B cell (primary cell): ENCODE measurements around the gene SHISA8. TPM values are rescaled to one million over a fixed set of nuclear protein-coding genes. Genes with fewer than 3 reads are reported as not detected.

Experiments used
- ATAC-seq: fragments of 200-7000 bp; cut with Tn5 transposase; one replicate; pipeline ENCODE4 v1.10.0; 2021; ENCODE audit warnings: low read depth, mild to moderate bottlenecking, moderate number of reproducible peaks, moderate library complexity
- CTCF ChIA-PET: fragments of 350-600 bp; sonication (Branson Sonifier 250); formaldehyde crosslinking; loops from one replicate; lab custom pipeline; 2021; ENCODE audit warnings: antibody characterized with exemption, inconsistent platforms; lab: Charles Lee
- POLR2A ChIA-PET: fragments of 350-600 bp; sonication (Branson Sonifier 250); formaldehyde crosslinking; loops from one replicate; lab custom pipeline; 2021; ENCODE audit warnings: antibody characterized with exemption; lab: Charles Lee
- DNase-seq: peaks from one replicate; pipeline ENCODE4 v3.0.0; 2013
- H2AFZ ChIP-seq: 2 replicates; pipeline ENCODE4 v1.6.1; 2012; ENCODE audit warnings: mild to moderate bottlenecking, low read depth, low read length; ENCODE audit not compliant: insufficient read depth, poor library complexity, severe bottlenecking
- H3K27ac ChIP-seq, 2 donors: 1 replicate in 1 of 2; 2 replicates in 1 of 2; pipeline ENCODE4 v1.5.1; 2012 to 2013; ENCODE audit warnings: low read length in 2 of 2, mild to moderate bottlenecking in 2 of 2, moderate library complexity in 1 of 2
- H3K27me3 ChIP-seq, 4 experiments: fragments of 200-600 bp in 1 of 4; sonication (generic) in 1 of 4; replicated peaks in 1 of 4; 1 replicate in 2 of 4; 2 replicates in 2 of 4; pipeline versions ENCODE4 v1.6.1 to v1.7.0; 2013 to 2016; ENCODE audit warnings: low read length in 3 of 4, mild to moderate bottlenecking in 2 of 4, mixed read lengths in 1 of 4, moderate library complexity in 1 of 4; ENCODE audit not compliant: insufficient read depth in 4 of 4, control insufficient read depth in 3 of 4; ENCODE audit errors: control extremely low read depth in 1 of 4
- H3K36me3 ChIP-seq, 2 experiments: replicated peaks in 1 of 2; 1 replicate in 1 of 2; 2 replicates in 1 of 2; pipeline versions ENCODE4 v1.6.1 to v1.7.1; 2013; ENCODE audit warnings: low read length in 1 of 2; ENCODE audit not compliant: insufficient read depth in 2 of 2, control insufficient read depth in 1 of 2; ENCODE audit errors: control extremely low read depth in 1 of 2, extremely low read depth in 1 of 2
- H3K4me1 ChIP-seq, 2 donors: fragments of 200-600 bp in 1 of 2; sonication (generic) in 1 of 2; 1 replicate in 1 of 2; 2 replicates in 1 of 2; pipeline versions ENCODE4 v1.5.1 to v1.6.1; 2013 to 2017; ENCODE audit warnings: low read length in 2 of 2; ENCODE audit not compliant: control insufficient read depth in 2 of 2, insufficient read depth in 2 of 2
- H3K4me2 ChIP-seq: replicated peaks from 2 replicates; pipeline ENCODE3; 2012; ENCODE audit warnings: mild to moderate bottlenecking, low read depth, low read length; ENCODE audit not compliant: poor library complexity, severe bottlenecking
- H3K4me3 ChIP-seq, 5 experiments: fragments of 200-600 bp in 1 of 5; sonication (generic) in 1 of 5; 1 replicate in 3 of 5; 2 replicates in 2 of 5; pipeline versions ENCODE4 v1.5.1 to v1.7.0; 2011 to 2016; ENCODE audit warnings: low read length in 4 of 5, mild to moderate bottlenecking in 4 of 5, low read depth in 2 of 5, control low read depth in 1 of 5, moderate library complexity in 1 of 5; ENCODE audit not compliant: insufficient read depth in 1 of 5; ENCODE audit errors: control extremely low read depth in 1 of 5, extremely low read depth in 1 of 5
- H3K79me2 ChIP-seq: fragments of 200-600 bp; sonication (generic); one replicate; pipeline ENCODE4 v1.6.0; 2016; ENCODE audit warnings: low read length; ENCODE audit not compliant: control insufficient read depth, insufficient read depth
- H3K9ac ChIP-seq: fragments of 200-600 bp; sonication (generic); 2 replicates; pipeline ENCODE4 v1.6.1; 2017; ENCODE audit warnings: mild to moderate bottlenecking, low read length, moderate library complexity
- H3K9me3 ChIP-seq, 3 donors: one replicate each; pipeline versions ENCODE4 v1.6.1 to v1.7.1; 2013; ENCODE audit warnings: low read length in 2 of 3; ENCODE audit not compliant: control insufficient read depth in 2 of 3, insufficient read depth in 1 of 3; ENCODE audit errors: control extremely low read depth in 1 of 3
- H4K20me1 ChIP-seq: 2 replicates; pipeline ENCODE4 v1.6.0; 2012; ENCODE audit warnings: mild to moderate bottlenecking, low read length; ENCODE audit not compliant: insufficient read depth, control insufficient read depth, poor library complexity, severe bottlenecking
- H3K27ac Mint-ChIP-seq: one replicate; pipeline ENCODE4 v1.8.0; 2021; ENCODE audit warnings: mixed read lengths
- H3K27me3 Mint-ChIP-seq: one replicate; pipeline ENCODE4 v1.8.0; 2021; ENCODE audit warnings: mixed read lengths
- H3K4me1 Mint-ChIP-seq: one replicate; pipeline ENCODE4 v1.8.0; 2021; ENCODE audit warnings: mixed read lengths
- H3K4me3 Mint-ChIP-seq: one replicate; pipeline ENCODE4 v1.8.0; 2021; ENCODE audit warnings: mixed read lengths
- H3K9me3 Mint-ChIP-seq: one replicate; pipeline ENCODE4 v1.8.0; 2022; ENCODE audit warnings: mixed read lengths; ENCODE audit not compliant: insufficient read depth
- EZH2 ChIP-seq: IDR thresholded peaks from 2 replicates; pipeline ENCODE4 v1.6.1; 2012; ENCODE audit warnings: borderline replicate concordance, low read depth, mild to moderate bottlenecking, moderate library complexity, low read length; ENCODE audit not compliant: insufficient read depth, poor library complexity, severe bottlenecking
- WGBS: methylation state at CpG from one replicate; pipeline ENCODE4 v1.1.5; 2013; ENCODE audit warnings: missing lambda C conversion rate; ENCODE audit not compliant: insufficient coverage; 5-methylcytosine and 5-hydroxymethylcytosine counted together
- intact Hi-C: fragments of 100-400 bp; cut with micrococcal nuclease; formaldehyde crosslinking; loops from one replicate; pipeline ENCODE4 v1.10.0; 2022
- polyA plus RNA-seq: library from polyadenylated mRNA; depleted of rRNA; stranded (reverse); fragments of >200 nt; gene quantifications from 2 replicates; pipeline ENCODE4 v1.2.3, GENCODE V29; 2012
- total RNA-seq, 2 donors: library from RNA; stranded (reverse); fragments of 120-200 nt in 1 of 2; gene quantifications; 1 replicate in 1 of 2; 2 replicates in 1 of 2; pipeline versions ENCODE4 v1.2.3 to v1.2.4, GENCODE V29; 2013 to 2022
- TF ChIP-seq, protein P1 (sequence below): fragments of 200-600 bp; IDR thresholded peaks from one replicate; pipeline ENCODE4 v1.8.0; 2022; ENCODE audit warnings: antibody characterized with exemption, mild to moderate bottlenecking

The SHISA8 gene
- total and polyA plus RNA-seq, 2 donors (not counting 1 experiment from before 2014, with no cell fraction given): 22.4 to 46.5 TPM

DNA sequence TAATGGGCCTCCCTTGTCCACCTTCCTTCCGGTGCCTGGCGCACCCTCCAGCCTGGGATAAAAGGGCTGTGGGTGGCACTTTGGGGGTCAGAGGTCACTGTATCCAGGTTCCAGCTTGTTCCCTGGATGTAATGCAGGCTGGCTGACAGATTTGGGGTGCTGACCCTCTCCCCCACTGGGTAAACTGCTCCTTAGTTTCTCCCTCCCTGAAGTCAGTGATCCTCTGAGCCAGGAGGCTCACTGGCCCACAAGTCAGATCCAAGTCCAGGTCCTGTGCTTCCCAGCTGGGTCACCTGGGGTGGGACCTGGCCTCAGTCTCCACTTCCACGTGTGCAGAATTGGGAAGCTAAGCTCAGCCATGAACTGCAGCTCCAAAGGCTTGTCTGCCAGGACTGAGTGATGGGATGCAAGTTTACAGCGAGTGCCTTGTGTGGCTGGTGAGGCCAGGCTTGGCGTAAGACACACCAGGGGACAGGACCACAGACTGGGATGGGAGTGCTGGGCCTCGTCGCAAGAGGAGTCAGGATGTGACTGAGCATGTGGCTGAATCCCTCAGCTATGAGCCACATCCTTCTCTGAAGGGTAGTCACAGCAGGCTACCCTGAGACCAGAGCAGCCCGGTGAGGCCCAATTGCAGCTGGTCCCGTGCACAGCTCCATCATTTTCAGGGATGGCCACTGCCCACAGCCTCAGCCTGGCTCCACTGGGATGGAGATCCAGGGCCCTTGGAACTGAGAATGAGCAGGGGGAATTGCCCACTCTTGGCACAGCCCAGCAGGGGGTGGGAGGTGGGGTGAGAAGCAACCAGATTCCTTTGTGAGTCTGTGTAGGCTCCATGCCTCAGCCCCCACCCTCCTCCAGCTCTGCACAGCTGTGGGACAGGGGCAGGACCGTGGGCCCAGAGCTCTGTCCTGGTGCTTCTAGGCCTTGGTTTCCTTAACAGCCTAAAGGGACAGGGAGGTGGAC lies 7.2 kb downstream of the SHISA8 start:
- ChIA-PET CTCF (interaction anchor here (0.8 to 4.2 kb wide), 9 partner anchors 9 to 210 kb away, joined by 3 to 16 read pairs (median 4); partner anchors contain the start of gene TNFRSF13C), POLR2A (interaction anchor here (0.6 to 5.0 kb wide), 12 partner anchors 9 to 218 kb away, joined by 3 to 32 read pairs (median 6); partner anchors contain the start of genes SREBF2 and TNFRSF13C)
- Mint-ChIP-seq H3K9me3 (no peaks in the 10 kb centered on the region), H3K4me1 (peaks cover 40% of the 10 kb centered on the region), H3K27me3 (peaks cover 4% of the 10 kb centered on the region), H3K4me3 (no peak overlapping the region), H3K27ac (peak overlapping the region; percentile 93)
- intact Hi-C loops: loop anchor here (5.0 kb wide), 1 partner anchor 35 kb away; no protein-coding TSS in a partner anchor
- DNase-seq (no peak), ATAC-seq (no peak)
- Histone ChIP-seq H3K36me3 (peaks cover 0 to 37% of the 10 kb centered on the region in 2 experiments), H3K27ac (peak overlapping the region; percentile 22 to 38), H3K4me2 (peak overlapping the region; percentile 98), H2AFZ (no peak overlapping the region), H3K4me3 (no peak overlapping the region), H3K79me2 (no peaks in the 10 kb centered on the region), H3K4me1 (peaks cover 44 to 47% of the 10 kb centered on the region in 2 donors), H3K27me3 (peaks cover 0 to 29% (median 14%) of the 10 kb centered on the region in 4 experiments), H4K20me1 (peaks cover 21% of the 10 kb centered on the region), H3K9me3 (no peaks in the 10 kb centered on the region), H3K9ac (no peak overlapping the region)
- no peak for TF ChIP-seq EZH2
- TF ChIP-seq, protein P1, sequence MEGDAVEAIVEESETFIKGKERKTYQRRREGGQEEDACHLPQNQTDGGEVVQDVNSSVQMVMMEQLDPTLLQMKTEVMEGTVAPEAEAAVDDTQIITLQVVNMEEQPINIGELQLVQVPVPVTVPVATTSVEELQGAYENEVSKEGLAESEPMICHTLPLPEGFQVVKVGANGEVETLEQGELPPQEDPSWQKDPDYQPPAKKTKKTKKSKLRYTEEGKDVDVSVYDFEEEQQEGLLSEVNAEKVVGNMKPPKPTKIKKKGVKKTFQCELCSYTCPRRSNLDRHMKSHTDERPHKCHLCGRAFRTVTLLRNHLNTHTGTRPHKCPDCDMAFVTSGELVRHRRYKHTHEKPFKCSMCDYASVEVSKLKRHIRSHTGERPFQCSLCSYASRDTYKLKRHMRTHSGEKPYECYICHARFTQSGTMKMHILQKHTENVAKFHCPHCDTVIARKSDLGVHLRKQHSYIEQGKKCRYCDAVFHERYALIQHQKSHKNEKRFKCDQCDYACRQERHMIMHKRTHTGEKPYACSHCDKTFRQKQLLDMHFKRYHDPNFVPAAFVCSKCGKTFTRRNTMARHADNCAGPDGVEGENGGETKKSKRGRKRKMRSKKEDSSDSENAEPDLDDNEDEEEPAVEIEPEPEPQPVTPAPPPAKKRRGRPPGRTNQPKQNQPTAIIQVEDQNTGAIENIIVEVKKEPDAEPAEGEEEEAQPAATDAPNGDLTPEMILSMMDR: no peak
- 88% methylated on average over 9 of the region's 10 CpGs for WGBS
